Activated CD4-positive, alpha-beta T cell treated with anti-CD3 and anti-CD28 coated beads, Interleukin-2, amount 50 U/mL, for 1 hour (primary cell): Measurements from ENCODE around the gene YIPF3.
A peak's percentile ranks its signal among the peaks of the same experiment; 100 is the strongest.
"Not testable (repeated sequence)": the region's sequence is repeated elsewhere in the genome, so short reads cannot be mapped to it uniquely, and the experiment has no call there.

Experiments
- DNase-seq: peaks from one replicate; pipeline ENCODE4 v3.0.0-alpha.2; 2020

The YIPF3 gene

GRCh38 chr6:43516697-43517504, at the start of gene YIPF3, which contains the start of gene POLR1C:
Gene YIPF3, minus strand, starts transcription at chr6:43516926. Its CDS starts 119 bp downstream, at chr6:43516807.
Gene POLR1C, plus strand, starts transcription at chr6:43517089. Its CDS starts 21 bp downstream, at chr6:43517110.
- peak; percentile 95 for DNase-seq

GRCh38 chr6:43559328-43559727, 42.6 kb upstream of the YIPF3 start:
- DNase-seq: no peak

GRCh38 chr6:43557620-43558019, 40.9 kb upstream of the YIPF3 start:
- DNase-seq: not testable (repeated sequence)

- DNase-seq: no peak
These were observed 30.5 kb upstream of the YIPF3 start for GRCh38 chr6:43547222-43547621.

GRCh38 chr6:43544461-43544860, 27.7 kb upstream of the YIPF3 start:
- DNase-seq: no peak

- DNase-seq: no peak
These were observed 25.2 kb upstream of the YIPF3 start for GRCh38 chr6:43541774-43542471.

- DNase-seq: no peak
These were observed 23.8 kb upstream of the YIPF3 start for GRCh38 chr6:43540507-43540906.

- not testable (repeated sequence) for DNase-seq
These were observed 22.7 kb upstream of the YIPF3 start for GRCh38 chr6:43539409-43539808.

GRCh38 chr6:43538986-43539385, 22.3 kb upstream of the YIPF3 start:
- DNase-seq: not testable (repeated sequence)

GRCh38 chr6:43532201-43532600, 15.5 kb upstream of the YIPF3 start:
- no peak for DNase-seq

- no peak for DNase-seq
These were observed 7.8 kb upstream of the YIPF3 start for GRCh38 chr6:43524483-43524961.

GRCh38 chr6:43523284-43523683, 6.6 kb upstream of the YIPF3 start:
- DNase-seq: no peak

- DNase-seq: no peak
These were observed 6.0 kb upstream of the YIPF3 start for GRCh38 chr6:43522547-43523261.

- DNase-seq: no peak
These were observed 5.1 kb upstream of the YIPF3 start for GRCh38 chr6:43521836-43522235.

- DNase-seq: no peak
These were observed 3.4 kb upstream of the YIPF3 start for GRCh38 chr6:43520097-43520496.

GRCh38 chr6:43517505-43518357, 1.0 kb upstream of the YIPF3 start:
- no peak for DNase-seq

GRCh38 chr6:43516367-43516696, 394 bp downstream of the YIPF3 start:
- no peak for DNase-seq

GRCh38 chr6:43515808-43516207, 918 bp downstream of the YIPF3 start:
- DNase-seq: no peak

- DNase-seq: no peak
These were observed 4.8 kb downstream of the YIPF3 start for GRCh38 chr6:43511824-43512415.

GRCh38 chr6:43510827-43511163, 5.9 kb downstream of the YIPF3 start:
- DNase-seq: no peak

GRCh38 chr6:43509984-43510826, 6.5 kb downstream of the YIPF3 start, which contains the start of gene LRRC73:
Gene LRRC73, minus strand, starts transcription at chr6:43510346. Its CDS starts 561 bp downstream, at chr6:43509785.
- DNase-seq: peak; percentile 74
